COLO829 (cell line): ENCODE results near the gene BTBD9.

Source experiments
- DNase-seq: peaks from one replicate; pipeline ENCODE4 v3.0.0; 2012; ENCODE audit warnings: low spot score

Gene BTBD9

DNA sequence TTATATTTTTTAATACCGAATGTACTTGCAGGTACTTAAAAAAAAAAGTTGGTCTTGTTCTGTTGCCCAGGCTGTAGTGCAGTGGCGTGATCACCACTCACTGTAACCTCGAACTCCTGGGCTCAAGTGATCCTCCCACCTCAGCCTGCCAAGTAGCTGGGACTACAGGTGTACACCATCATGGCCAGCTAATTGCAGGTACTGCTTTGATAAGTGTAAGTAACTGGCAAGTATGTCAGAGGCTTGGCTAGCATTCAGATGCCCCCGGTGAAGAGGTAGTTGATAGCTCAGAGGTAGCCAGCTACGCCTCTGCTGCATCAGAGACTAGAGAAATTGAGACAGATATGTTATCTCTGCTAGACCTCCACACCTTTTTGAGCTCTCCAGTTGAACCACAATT is 40.5 kb downstream of the BTBD9 start:
- DNase-seq, result no peak

DNA sequence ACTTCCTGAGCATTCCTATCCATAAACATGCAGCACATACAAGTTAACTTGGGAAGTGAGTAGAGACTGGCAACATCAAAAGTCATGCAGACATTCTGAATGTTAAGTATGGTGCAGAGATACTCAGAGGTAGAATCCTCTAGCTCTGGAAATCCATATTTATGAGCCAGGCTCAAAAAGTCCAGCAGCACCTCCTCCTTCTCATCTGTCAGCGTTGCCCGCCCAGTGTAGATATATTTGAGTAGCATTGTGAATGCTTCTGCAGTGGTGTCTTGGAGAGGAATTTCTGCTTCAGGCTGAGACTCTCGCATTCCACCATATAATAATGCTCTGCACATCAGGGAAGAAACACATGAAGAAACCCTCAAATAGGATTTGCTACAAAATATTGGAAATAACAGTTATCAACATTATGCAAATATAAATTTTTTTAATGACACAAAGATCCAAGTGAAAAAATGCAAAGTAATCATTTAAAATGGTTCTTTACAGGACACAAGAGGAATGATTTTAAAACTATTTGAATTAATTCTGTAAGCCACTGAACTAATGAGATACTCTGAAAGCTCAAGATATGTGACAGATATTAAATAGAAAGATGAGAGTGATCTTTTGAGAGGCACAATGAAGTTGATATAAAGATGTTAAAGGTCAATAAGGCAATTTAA is 45.6 kb downstream of the BTBD9 start:
- DNase-seq, result no peak

DNA sequence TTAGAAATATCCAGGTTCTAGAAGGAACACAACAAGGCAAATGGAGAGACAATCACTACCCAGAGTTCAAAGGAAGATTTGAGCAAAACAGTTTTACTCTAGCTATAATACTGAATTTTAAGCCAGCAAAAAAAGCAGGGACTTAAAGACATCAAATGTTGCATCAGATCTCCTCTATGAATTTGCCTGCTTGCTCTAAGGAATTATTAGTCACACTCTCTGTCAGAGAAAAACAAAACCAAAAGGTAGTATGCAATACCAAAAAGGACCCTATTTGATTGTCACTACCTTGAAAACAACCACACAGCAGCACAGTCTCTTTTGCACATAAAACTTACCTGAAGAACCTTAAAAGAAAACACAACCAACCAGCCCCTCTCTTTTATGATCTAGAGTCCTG is 46.3 kb downstream of the BTBD9 start:
- DNase-seq, result no peak

DNA sequence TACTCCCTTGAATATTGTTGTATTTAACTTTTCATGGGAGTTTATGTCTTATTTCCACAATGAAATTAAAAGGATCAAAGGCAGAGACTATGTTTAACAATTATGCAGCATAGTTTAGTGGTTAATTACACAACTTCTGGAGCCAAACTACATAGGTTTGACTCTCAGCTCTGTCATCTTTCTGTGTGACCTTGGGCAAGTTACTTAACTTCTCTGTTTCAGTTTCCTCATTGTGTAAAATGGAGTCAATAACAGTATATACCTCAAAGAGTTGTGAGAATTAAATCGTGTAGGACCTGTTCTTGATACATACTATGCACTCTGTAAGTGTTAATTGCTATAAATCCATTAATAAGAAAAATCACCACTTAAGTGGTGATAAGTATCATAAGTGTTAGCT is 48.3 kb downstream of the BTBD9 start:
- DNase-seq, result no peak

DNA sequence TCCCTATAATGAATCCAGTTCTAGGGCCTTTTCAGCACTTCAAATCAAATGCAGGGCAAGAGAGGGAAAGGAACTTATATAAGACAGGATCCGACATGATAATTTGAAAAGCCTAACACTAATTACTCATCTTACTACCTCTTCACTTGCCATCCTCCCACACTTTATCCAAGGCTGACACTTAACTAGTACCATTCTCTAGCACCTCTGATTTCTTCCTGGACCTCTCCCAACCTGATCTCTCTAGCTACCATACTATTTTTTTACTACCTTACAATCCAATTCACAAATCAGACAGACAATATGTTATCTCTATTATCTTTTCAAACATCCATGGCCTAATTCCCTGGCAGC is 50.4 kb downstream of the BTBD9 start:
- no peak for DNase-seq

DNA sequence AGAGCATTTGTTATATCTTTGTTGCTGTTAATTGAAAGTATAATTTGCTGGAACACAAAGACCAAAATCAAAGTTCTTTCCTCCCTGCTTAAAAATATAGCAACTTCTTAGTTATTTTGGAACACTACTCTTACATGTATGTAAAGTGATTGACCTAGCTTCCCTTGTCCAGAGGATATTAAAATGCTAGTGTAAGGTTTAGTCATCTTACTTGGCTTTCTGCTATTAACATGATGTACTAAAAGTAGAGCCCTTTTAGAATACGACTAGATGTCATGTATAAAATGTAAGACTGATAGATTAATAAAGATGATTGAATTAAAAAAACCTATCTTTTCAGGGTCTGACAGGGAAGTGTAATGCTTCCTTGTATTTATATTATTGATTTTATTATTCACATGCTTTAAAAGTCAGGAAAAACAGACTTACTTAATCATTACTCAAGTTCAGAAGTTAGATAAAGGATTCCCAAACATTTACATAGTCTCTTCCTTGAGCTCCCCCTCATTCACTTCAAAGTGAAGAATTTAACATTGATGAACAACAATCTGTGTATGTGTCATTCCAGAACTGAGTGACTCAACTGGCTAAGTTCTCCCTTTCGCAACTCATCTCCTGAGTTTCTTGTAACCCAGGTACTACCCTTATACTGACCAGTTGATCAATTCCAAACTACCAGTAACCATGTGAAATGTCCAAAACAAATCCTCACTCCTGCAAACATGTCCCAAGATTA is 50.9 kb downstream of the BTBD9 start:
- DNase-seq, result no peak

DNA sequence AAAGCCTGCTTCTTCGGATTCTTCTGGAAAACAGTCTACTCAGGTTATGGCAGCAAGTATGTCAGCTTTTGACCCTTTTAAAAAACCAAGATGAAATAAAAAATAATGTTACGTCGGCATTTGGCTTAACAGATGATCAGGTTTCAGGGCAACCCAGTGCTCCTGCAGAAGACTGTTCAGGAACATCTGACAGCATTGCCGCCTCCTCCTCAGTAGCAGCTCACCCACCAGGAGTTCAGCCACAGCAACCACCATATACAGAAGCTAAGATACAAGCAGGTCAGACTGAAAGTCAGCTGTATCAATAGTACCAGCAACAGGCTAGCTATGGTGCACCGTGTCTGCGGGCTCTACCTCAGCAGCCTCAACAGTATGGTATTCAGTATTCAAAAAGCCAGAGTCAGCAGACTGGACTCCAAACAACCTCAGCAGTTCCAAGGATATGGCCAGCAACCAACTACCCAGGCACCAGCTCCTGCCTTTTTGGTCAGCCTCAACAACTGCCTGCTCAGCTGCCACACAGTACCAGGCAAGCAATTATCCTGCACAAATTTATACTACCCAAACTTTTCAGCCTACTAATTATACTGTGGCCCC is 51.9 kb downstream of the BTBD9 start:
- DNase-seq, result no peak

DNA sequence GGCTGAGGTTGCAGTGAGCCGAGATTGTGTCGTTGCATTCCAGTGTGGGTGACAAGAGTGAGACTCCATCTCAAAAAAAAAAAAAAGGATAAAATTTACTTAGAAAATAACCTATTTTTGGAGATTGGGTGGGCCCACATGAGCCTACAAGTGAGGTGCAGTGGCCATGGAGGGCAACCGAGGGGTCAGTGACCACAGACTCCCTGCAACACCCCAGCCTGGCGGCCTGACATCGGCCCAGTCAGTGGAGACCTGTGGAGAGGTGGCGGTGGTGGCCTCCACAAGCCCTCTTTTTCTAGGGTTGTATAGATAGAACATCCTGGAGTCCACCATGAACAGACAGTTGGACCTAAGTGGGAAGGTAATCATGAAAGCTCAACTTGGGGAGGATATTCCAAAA is 52.7 kb downstream of the BTBD9 start:
- DNase-seq, result no peak

DNA sequence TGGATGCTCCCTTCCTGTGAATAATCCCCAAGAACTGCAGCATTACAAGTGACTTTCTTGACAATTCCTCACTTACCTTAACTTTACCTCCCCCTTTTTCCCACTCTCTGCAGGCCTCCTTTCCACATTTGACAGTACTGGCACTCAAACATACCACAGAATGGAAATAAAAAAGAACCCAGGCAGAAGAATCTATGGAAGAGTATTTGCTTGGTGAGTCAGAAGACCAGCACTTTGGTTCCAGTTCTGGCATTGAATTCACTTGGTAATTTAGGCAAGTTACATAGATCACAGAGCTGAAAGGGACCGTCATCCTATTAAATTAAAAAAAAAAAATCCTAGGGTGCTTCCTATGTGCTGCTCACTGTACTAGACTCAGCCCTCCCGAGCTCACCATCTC is 55.0 kb downstream of the BTBD9 start:
- no peak for DNase-seq

DNA sequence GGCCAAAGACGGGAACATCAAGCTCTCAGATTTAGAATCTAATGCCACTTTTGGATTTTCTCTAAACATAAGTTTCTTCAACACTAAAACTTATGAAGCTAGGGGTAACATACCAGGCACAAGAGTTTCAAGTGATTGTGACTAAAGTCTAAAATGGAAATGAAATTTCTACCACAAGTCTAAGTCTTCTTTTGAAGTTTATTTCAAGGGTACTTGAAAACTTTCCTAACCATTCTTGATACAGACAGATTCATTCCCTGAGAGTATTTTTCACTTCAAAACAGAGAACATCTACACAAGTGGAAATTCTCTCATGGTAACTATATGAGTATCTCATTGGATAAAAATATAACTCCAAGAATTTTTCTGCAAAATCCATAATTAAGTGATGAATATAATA is 56.2 kb downstream of the BTBD9 start:
- DNase-seq, result no peak

DNA sequence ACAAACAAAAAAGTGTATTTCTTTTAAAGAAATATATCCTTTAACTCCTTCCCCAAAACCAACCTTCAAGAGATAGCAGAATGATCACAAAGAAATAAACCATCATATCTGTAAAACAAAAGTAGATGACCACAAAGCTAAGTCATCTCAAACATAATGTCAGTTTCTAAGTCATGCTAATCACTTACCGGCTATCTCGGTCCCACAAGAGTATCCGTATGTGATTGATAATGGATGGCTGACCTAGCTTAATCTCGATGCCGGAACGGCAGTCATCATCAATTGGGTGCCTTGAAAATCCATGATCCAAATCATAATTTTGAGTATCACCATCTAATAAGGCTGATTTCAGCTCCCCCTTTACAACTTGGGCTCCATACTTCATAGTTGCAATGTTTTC is 59.7 kb downstream of the BTBD9 start:
- no peak for DNase-seq

DNA sequence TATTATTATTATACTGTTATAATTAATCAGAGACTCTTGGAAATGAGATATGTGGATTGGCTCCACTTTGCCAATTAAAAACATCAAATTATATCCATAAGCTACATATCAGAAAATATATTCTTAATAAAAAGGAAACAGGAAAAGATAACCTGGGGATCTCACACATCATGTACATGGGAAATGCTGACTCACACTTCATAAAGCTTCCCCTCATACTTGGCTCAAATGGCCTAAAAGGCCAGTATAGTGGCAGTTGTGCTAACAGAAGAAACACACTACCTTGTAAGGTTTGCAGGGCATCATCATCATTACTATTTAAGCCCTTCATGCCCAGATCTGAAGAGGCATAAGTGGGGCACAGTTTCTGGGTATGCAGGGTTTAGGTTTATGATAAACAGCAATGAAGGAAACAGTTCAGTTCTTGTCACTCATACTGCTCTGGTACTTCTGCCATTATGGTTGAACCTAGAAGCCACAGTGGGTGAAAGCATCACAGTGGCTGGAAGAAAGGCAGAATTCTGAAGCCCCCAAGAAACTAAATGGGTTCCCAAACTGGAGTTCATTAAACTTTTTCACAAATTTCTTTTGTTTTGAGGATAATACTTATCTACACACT is 60.6 kb downstream of the BTBD9 start:
- no peak for DNase-seq

DNA sequence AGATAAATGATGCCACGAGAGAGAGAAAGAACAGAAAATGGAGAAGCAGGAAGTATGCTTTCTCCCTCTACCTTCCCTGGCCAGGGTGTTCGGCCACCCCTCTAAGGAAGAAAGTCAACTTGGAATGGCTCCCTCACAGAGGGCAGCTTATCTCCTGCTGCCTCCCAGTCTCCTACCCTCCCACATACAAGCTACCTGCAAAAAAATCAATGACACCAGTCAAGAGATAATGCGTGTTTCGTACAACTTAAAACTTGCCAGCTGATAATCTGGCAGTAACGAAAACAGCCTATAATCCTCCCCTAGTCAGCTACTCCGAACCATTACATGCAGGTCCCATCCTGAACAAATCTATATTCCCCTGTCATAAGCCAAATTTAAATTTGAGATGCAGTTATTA is 61.7 kb downstream of the BTBD9 start:
- no peak for DNase-seq

DNA sequence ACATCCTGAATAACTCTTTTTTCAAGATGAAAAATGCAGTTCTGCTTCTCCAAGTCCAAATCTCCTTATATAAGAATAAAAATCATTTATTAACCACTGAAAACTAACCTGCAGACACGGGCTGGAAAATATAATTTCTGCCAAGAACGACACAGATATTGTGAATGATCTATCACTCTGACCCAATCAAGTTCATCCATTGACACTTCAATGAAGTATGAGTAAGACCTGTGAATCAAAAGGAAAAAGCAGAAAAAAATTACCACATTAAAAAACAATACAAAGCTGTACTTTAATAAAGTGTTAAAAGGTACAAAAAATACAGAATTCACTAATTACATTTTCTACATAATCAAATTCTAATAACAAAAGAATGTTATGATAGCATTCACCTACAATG is 62.2 kb downstream of the BTBD9 start:
- DNase-seq, result no peak

DNA sequence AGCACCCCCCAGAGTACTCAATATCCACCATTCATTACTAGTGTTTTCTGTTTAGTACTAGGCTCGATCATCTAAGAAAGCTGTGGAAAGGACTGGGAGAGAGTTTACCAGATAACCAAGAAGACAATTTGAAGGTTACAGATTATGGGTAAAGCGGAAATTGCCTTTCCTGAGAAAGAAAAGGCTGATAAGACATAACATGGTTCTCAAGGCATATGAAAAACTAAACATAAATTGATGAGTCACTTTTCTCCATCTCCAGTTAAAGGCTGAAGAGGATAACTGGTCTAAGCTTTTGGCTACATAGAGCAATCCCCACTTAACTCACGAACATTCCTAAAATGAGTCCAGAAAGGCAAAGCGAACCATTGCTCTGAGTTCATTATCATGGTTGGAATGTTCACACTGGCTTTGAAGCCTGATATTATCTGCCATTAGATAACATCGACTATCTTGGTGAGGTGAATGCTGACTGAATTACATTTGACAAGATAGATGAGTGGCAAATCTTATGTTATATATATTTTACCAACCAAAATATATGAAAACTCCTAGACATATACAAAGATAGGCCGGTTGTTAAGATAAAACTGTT is 65.8 kb downstream of the BTBD9 start:
- DNase-seq, result no peak

DNA sequence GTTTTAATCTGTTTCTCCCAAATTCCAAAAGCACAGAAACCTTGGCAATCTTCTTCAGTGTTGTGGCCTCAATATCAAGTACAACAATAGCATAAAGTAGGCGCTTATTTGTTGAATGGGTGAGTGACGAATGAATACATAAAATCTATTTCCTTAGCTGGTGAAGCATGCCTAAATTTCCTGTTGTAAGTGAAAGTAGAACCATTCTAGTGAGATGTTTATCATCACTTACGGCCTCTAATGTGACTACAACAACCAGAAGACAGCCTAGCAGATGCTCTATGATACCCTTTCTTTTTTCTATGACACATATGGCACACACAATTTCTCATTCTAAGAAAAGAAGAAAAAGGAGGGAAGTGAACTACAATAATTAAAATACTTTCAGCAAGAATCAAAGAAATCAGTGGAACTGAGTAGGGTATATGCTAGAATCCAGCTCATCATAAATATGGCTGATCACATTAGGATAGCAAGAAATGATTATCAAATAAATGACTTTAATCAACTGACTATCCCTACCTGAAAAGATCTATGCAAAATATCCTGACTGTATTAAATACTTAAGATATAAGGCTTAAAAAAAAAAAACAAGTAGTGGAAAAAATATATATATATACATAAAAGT is 67.4 kb downstream of the BTBD9 start:
- DNase-seq, result no peak

DNA sequence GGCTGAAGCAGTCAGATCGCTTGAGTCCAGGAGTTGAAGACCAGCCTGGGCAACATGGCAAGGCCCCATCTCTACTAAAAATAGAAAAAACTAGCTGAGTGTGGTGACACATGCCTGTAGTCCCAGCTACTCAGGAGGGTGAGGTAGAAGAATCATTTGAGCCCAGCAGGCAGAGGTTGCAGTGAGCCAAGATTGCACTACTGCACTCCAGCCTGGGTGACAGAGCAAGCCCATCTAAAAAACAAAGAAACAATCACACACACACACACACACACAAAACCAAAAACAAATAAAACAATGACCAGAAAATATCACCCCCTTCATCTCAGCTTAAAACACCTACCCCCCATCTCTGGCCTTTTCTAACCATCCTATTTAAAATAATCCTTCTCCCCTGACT is 68.0 kb downstream of the BTBD9 start:
- DNase-seq, result no peak

DNA sequence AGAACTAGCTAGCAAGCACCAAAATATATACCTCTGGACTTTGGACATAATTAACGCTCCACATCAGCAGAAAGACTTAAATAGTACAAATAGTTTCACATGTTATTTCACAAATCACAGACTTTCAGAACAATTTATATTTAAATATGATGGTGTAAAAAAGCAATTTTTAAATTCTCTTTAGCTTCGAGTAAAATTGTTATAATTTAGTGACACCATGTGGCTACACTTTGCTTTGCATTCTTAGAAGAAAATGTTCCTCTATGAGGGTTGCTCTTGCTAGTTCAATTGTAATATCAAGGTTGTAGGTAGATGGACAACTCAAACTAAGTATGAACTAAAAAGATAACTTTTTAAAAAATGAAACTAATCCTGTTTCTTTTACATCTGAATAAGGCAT is 69.0 kb downstream of the BTBD9 start:
- no peak for DNase-seq

DNA sequence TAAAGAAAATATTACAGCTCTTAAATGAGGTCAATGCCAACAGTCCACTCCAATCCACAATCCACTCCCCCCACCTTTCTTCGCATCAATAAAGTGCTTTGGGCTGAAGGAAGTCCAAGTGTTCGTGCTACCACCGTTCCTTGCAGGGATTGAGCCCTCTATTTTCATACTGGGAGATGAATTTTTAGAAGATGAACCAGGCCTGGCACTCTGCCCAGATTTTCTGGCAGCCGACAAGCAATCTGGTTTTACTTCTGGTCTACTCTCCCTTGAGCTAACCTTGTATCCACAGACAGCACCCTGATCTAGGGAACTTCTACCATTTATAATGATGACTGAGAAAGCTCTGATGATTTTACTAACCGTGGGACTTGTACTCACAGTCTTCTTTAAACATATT is 72.3 kb downstream of the BTBD9 start:
- DNase-seq, result no peak

DNA sequence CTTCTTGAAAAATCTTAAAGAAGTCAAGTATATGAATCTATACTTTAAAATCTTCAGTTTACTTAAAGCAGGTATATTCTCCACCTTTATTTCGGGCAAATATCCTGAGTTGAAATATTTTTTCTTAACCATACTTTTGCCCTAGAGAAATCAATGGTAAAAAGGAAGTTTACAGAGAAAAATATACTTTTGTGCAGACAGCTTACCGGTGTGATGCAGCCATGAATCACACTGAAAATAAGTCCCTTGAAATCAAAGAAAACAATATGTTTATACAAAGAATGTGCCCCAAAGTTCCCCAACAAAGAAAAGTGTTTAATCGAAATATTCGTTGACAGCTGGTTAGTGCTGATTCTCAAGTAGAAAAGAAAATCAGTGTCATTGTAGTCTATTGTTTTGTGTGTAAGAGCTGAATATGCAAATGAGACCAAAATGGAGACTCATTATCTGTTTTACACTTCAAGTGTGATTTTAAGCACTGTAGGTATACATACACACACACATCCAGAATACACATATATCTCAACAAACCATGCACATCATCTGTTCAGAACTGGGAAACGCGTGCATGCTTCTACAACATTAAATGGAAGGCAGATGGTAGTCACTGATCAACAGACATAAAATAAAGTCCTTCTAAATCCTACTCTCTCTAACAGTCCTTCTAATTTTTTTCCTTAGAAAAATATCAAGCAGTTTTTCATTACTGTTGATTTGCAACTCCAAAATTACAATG is 73.3 kb downstream of the BTBD9 start:
- no peak for DNase-seq

DNA sequence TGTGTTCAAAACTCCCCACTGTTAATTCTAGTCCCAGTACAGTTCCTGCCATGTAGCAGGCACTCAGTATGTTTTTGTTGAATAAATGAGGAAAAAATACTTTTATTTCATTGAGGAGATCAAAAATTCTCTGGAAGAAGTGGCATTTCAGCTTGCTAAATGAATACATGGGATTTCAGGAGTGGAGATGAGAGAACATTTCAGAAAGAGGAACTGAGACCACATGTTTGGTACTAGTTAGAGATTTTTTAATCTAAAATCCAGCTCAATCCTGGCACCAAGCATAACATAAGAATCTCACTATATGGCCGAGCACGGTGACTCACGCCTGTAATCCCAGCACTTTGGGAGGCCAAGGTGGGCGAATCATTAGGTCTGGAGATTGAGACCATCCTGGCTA is 75.4 kb downstream of the BTBD9 start:
- no peak for DNase-seq

DNA sequence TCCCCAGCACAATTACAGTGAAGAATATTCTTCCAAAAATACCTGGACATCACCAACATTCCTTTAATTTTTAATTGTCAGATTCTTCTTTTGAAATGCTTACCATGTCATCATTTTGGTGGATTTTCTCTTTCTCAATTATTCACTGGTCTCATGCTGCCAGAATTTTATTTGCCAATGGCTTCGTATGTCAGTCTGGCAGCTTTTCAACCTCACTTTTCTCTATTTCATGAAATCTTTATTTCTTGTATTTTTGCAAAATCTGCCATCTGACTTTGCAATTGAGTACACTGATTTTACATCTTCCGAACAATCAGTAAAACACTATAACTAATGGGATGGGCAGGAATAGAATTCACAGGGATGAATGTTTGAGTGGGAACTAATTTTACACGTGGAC is 84.1 kb downstream of the BTBD9 start:
- DNase-seq, result no peak
